NCI-H524 treated with DMSO at 0.1 percent for 48 hours (cell line): ENCODE results near the gene WDR77.

ENCODE experiments used
- DNase-seq: peaks from one replicate; lab custom pipeline; 2025; lab: John Stamatoyannopoulos, UW

The WDR77 gene

DNA sequence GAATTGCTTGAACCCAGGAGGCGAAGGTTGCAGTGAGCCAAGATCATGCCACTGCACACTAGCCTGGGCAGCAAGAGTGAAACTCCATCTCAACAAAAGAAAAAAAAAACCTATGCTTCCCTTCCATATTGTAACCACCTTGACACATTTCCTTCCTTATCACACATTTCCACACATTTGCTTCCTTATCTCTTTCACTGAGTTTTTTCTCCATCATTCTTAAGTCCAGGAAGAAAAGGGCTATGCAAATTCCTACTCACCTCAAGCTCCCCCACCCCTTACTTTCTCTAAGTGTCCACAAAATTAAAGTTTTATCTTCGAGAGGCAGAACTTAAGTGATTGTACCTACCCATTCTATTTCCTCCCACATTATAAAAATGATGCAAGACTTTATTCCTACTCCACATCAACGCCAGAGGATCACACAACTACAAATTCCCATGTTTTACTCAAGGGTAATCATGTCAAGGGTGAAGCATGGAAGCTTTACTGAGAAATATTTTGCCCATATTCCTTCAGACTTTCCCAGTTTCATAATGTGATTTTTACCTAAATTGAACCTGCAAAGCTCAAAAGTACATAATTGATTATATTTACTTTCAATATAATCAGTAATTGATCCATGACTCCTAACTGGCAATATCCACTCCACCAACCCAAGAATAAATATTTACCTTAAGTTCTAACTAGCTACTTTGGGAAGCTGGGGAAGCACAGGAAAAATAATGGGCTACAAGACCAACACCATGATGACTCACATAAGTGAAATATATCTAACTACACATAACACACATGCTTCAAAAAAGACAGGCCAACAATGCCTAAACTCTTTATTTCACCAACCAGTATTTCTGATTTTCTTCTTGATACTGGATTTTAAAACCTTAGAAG, 9.3 kb downstream of the WDR77 start:
- no peak for DNase-seq

GRCh38 chr1:111436726-111437125, 12.3 kb downstream of the WDR77 start:
- no peak for DNase-seq

DNA sequence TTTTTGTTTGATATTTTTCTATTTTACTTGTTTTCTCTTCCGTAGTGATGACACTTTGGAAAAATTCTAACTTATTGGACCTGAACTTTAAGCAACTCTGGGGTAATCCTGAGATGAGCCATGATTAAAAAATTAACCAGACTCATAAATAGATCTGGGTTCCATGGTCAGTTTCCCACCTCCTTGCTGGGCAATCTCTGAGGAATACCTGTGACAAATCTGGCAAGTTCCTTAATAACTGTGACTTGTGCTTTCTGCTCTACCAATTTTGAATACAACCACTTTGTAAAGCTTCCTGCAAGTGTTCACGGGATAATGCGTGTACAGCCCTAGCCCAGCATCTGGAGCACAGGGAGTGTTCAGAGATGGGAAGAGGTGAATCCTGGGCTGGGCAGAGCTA, 24.8 kb downstream of the WDR77 start:
- DNase-seq = no peak

- DNase-seq = no peak
These were observed 26.3 kb downstream of the WDR77 start for GRCh38 chr1:111422546-111423391.

DNA sequence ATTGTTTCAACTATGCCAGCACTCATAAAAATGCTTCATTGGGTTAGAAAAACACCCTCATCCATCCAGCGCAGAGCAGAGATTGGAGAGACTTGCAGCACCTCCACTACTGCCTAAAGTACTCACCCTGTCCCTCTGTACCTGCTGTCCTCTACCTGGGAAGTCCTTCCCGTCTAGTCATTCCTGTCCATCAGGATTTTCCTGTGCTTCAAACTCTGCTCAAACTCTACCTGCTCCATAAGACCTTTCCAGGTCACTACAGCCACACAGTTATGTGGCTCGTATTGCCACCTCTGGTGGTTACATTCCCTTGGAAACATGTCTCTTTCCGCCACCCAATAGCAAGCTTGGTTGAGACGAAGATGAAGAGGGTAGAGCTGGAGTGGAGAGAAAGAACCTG, 28.7 kb downstream of the WDR77 start:
- DNase-seq = no peak

DNA sequence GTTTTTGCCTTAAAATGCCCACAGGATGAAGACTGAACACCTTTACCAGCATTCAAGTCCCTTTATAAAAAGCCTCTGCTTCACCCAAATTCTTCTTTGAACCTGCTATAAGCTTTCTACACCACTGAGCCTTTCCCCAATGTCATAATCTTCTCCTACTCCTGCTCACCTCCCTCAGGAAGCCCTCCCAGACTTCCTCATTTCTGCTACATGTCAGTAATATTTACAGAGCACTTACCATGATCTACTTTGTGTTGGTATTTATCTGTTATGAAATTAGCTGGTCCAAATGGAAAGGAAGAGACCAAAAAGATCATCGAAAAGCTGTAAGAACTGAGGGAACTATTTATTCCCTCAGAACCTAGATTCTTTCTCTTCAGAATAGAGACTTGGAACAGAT, 30.0 kb downstream of the WDR77 start:
- DNase-seq = no peak

DNA sequence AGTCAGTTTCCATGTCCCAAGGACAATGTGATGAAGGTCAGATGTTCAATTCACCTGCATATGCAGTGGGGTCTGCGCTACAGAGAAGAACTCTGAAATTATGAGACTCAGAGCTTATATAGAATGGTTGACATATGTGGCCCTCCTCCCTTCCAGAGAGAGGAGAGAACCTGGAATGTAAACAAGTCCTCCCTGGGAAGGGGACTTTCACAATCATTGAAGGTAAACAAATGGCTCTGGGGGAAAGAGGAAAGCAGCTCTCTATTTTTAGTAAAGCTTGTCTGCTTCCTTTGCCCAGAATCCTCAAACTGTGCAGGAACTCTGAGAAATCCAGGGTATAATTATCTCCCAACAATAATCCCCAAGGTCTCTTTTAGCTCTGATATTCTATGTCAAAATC, 31.3 kb downstream of the WDR77 start:
- DNase-seq = no peak

DNA sequence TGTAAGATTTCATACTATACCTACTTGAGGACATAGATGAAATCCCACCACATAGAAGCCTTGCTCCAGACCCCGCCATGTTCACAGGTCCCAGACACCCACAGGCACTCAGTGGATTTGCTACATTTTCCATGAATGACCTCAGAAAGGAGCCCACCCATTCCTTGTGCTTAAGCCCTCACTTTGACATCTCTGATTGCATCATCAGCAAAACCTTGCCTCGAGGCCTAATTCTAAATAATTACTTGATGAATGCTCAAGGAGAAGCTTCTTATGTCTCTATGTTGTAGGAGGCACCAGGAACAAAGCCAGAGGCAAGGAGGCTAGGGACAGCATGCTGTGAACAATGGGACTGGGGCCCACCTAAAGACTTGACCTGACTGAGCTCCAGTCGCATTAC, 33.6 kb downstream of the WDR77 start:
- DNase-seq = no peak

DNA sequence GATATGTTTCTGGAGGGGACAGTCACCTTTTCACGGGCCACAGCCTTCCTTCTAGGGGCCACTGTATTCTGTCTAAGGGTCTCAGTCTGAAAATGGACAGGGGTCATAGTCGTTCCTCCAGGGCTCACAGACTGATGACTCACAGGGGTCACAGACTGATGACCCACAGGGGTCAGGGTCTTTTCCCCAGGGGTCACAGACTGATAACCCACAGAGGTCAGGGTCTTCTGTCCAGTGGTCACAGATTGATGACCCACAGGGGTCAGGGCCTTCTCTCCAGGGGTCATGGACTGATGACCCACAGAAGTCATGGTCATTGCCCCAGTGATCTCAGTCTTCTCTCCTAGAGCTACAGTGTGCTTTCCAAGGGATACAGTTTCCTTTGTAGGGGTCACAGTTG, 34.3 kb downstream of the WDR77 start:
- DNase-seq = no peak

GRCh38 chr1:111412839-111413238, 36.2 kb downstream of the WDR77 start:
- DNase-seq = no peak

DNA sequence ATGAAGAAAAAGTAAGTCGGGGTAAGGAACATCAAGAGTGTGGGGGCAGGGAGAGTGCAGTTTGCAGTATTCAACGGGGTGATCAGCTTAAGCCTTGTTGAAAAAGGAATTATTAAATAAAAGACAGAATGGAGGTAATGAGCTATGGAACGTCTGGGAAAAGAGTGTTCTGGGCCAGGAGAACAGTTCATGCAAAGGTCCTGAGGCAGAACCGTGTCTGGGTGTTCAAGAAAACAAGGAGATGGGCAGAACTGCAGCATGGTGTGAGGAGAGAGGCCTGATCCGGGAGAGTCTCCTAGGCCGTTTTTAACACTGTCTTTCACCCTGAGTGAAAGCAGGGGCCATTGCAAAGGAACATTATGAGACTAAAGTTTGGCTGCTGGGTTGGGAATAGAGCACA, 41.8 kb downstream of the WDR77 start:
- DNase-seq = no peak

- no peak for DNase-seq
These were observed 42.7 kb downstream of the WDR77 start for GRCh38 chr1:111406321-111406768.

- DNase-seq = no peak
These were observed 44.5 kb downstream of the WDR77 start for GRCh38 chr1:111404588-111404987.

DNA sequence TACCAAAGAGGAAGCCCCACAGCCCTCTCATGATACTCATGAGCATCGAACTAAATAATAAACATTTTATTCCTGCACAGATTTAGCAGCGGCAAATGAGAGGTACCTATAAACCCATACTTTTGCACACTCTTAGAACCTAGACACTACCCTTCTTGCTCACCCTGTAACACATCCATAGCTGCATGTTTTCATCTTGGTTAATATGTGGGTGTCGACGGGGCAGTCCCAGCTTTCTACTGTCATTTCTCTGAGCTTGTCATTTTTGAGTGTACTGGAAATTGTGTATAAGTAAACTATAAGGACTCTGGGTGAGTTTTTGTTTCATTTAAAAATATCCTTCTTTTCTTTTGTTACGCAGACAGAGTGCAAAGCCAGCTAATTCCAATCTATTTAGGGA, 47.0 kb downstream of the WDR77 start:
- no peak for DNase-seq

GRCh38 chr1:111399792-111400610, 49.1 kb downstream of the WDR77 start:
- DNase-seq = no peak

DNA sequence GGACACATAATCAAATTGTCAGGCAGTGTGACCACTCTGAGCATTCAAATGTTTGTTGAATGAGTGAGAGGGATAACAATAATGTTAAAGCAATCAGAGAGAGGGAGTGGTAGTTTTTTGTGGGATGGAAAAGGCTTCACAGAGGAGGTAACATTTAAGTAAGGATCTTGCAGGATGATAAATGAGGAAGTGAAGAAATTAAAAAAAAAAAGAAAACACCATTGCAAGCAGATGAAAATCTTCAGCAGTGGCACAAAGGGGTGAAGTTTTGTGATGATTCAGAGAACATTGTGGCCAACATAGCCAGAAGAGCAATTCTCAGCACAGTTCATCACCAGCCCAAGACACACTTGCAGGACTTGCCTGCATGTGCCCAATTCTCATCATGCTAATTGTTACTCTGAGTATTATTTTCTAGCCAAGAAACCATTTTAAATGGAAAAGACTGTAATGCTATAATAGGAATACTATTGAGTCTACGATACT, 56.6 kb downstream of the WDR77 start:
- no peak for DNase-seq

DNA sequence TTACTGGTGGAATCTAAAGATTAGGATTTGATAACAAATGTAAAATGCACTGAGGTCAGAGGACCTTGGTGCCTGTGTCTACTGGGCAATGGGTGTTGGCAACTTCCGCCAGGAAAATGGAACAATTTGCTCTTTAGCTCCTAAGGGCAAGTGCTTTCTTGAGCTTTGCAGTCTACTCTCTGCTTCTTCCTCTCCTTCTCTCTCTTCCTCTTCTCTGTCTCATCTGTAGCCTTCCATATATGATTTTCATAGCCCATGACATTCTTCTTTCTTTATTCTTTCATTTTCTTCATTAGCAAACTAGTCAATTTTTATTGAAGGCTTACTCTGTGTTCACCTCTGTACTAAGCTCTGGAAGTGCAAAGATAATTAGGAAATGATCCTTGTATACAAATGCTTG, 57.0 kb downstream of the WDR77 start:
- no peak for DNase-seq
